ENCODE measurements around the gene BNIP3. TPM values are rescaled to one million over a fixed set of nuclear protein-coding genes. Genes with fewer than 3 reads are reported as not detected.

The BNIP3 gene
- polyA plus RNA-seq, 3 donors: 3.2 to 7.2 (median 4.6) TPM

DNA sequence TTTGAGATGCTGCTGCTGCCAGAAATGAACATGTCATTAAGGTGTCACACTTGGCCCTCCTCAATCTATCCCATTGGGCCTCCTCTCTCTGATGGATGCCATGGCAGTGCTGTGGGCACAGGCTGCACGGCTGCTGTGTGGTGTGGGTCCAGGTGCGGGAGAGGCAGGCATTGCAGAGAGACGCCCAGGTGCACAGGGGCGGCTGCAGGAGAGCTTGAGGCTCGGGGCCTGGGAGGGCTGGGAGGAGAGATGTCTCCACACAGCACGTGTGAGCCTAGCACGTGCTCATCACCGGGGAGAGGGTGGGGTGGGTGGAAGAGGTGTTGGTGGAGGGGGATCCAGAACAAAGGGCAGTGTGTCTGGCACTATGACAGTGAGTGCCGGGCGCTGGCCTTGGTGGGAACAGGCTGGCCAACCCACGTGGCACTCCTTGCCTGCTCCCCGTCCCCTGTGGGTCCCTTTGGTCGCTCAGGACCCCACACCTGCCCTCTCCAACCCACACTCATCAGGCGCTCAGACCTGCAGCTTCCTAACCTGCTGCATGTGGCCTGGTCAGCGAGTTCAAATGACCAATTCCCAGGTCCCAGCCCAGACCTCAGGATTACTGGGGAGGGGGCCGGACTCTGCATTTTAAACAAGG lies 39.9 kb upstream of the BNIP3 start:
- Histone ChIP-seq H3K27me3 (ENCODE audit: control insufficient read depth in 2 of 2, insufficient read depth in 2 of 2, low read length in 2 of 2) (peaks cover 0 to 16% of the 10 kb centered on the region in 2 donors), H3K9ac (ENCODE audit: insufficient read depth, low read length, poor library complexity, severe bottlenecking) (no peak overlapping the region), H4K20me1 (ENCODE audit: insufficient read depth, low read length) (no peaks in the 10 kb centered on the region), H3K4me3 (replicated peaks in 1 of 3; ENCODE audit: low read depth in 2 of 3, low read length in 3 of 3) (no peak overlapping the region), H2AFZ (ENCODE audit: insufficient read depth, low read depth, low read length, poor library complexity, severe bottlenecking) (no peak overlapping the region), H3K79me2 (ENCODE audit: insufficient read depth, low read length) (no peaks in the 10 kb centered on the region), H3K36me3 (replicated peaks in 1 of 2; ENCODE audit: control insufficient read depth in 1 of 2, insufficient read depth in 2 of 2, low read length in 2 of 2) (no peaks in the 10 kb centered on the region), H3K27ac (ENCODE audit: low read depth in 1 of 2, low read length in 2 of 2) (no peak overlapping the region), H3K4me2 (replicated peaks; ENCODE audit: extremely low read depth, low read length, poor library complexity, severe bottlenecking) (no peak overlapping the region), H3K4me1 (ENCODE audit: control insufficient read depth in 1 of 2, insufficient read depth in 2 of 2, low read length in 2 of 2) (peaks cover 0 to 7% of the 10 kb centered on the region in 2 donors), H3K9me3 (replicated peaks in 1 of 2; ENCODE audit: control insufficient read depth in 1 of 2, insufficient read depth in 1 of 2, low read length in 2 of 2) (no peaks in the 10 kb centered on the region)
- Mint-ChIP-seq H3K27ac (no peak overlapping the region), H3K27me3 (ENCODE audit: low read depth in 3 of 3) (peaks cover 15 to 29% (median 26%) of the 10 kb centered on the region in 3 donors), H3K9me3 (no peaks in the 10 kb centered on the region), H3K36me3 (no peaks in the 10 kb centered on the region), H3K4me3 (no peak overlapping the region), H3K4me1 (peaks cover 8% of the 10 kb centered on the region)
- TF ChIP-seq CTCF (IDR thresholded peaks at IDR 0.05): no peak
- no peak for DNase-seq
- 88% methylated on average over 16 of the region's 16 CpGs for WGBS (ENCODE audit: insufficient coverage)
- intact Hi-C loops (cut with micrococcal nuclease): loop anchor here in 1 of 2 donors (5.0 kb wide), 1 partner anchor 134 kb away; no protein-coding TSS in a partner anchor

- Mint-ChIP-seq H3K27me3 (ENCODE audit: low read depth in 3 of 3) (peaks cover 15 to 27% (median 26%) of the 10 kb centered on the region in 3 donors), H3K4me3 (no peak overlapping the region), H3K9me3 (no peaks in the 10 kb centered on the region), H3K36me3 (no peaks in the 10 kb centered on the region), H3K4me1 (peaks cover 8% of the 10 kb centered on the region), H3K27ac (no peak overlapping the region)
- DNase-seq: no peak
- Histone ChIP-seq H3K4me2 (replicated peaks; ENCODE audit: extremely low read depth, low read length, poor library complexity, severe bottlenecking) (no peak overlapping the region), H2AFZ (ENCODE audit: insufficient read depth, low read depth, low read length, poor library complexity, severe bottlenecking) (no peak overlapping the region), H3K36me3 (replicated peaks in 1 of 2; ENCODE audit: control insufficient read depth in 1 of 2, insufficient read depth in 2 of 2, low read length in 2 of 2) (no peaks in the 10 kb centered on the region), H3K27me3 (ENCODE audit: control insufficient read depth in 2 of 2, insufficient read depth in 2 of 2, low read length in 2 of 2) (peaks cover 0 to 16% of the 10 kb centered on the region in 2 donors), H3K9ac (ENCODE audit: insufficient read depth, low read length, poor library complexity, severe bottlenecking) (no peak overlapping the region), H4K20me1 (ENCODE audit: insufficient read depth, low read length) (no peaks in the 10 kb centered on the region), H3K4me3 (replicated peaks in 1 of 3; ENCODE audit: low read depth in 2 of 3, low read length in 3 of 3) (no peak overlapping the region), H3K27ac (ENCODE audit: low read depth in 1 of 2, low read length in 2 of 2) (no peak overlapping the region), H3K9me3 (replicated peaks in 1 of 2; ENCODE audit: control insufficient read depth in 1 of 2, insufficient read depth in 1 of 2, low read length in 2 of 2) (no peaks in the 10 kb centered on the region), H3K4me1 (ENCODE audit: control insufficient read depth in 1 of 2, insufficient read depth in 2 of 2, low read length in 2 of 2) (peaks cover 0 to 7% of the 10 kb centered on the region in 2 donors), H3K79me2 (ENCODE audit: insufficient read depth, low read length) (no peaks in the 10 kb centered on the region)
- intact Hi-C loops (cut with micrococcal nuclease): loop anchor here in 1 of 2 donors (5.0 kb wide), 1 partner anchor 134 kb away; no protein-coding TSS in a partner anchor
- TF ChIP-seq CTCF (IDR thresholded peaks at IDR 0.05): no peak
- 96% methylated on average over 24 of the region's 24 CpGs for WGBS (ENCODE audit: insufficient coverage)
Measured at GRCh38 chr10:132021046-132021445, 39.3 kb upstream of the BNIP3 start.

Data from CD14-positive monocyte (primary cell).